ENCODE data around the gene DUSP28.
"Not testable (repeated sequence)": the region's sequence is repeated elsewhere in the genome, so short reads cannot be mapped to it uniquely, and the experiment has no call there.

Gene DUSP28, protein sequence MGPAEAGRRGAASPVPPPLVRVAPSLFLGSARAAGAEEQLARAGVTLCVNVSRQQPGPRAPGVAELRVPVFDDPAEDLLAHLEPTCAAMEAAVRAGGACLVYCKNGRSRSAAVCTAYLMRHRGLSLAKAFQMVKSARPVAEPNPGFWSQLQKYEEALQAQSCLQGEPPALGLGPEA

GRCh38 chr2:240560084-240560479 lies at the start of gene DUSP28:
TSS of gene DUSP28 (plus strand) at chr2:240560357. CDS start at chr2:240560685, 328 bp downstream.
- peak; percentile 84 to 86 (median 86) for DNase-seq (ENCODE audit: low read depth in 3 of 3)

- DNase-seq (ENCODE audit: low read depth in 3 of 3) = no peak
Observed at GRCh38 chr2:240510513-240511210, 49.5 kb upstream of the DUSP28 start.

GRCh38 chr2:240511351-240512108 lies 48.6 kb upstream of the DUSP28 start:
- DNase-seq (ENCODE audit: low read depth in 3 of 3) = no peak

DNA sequence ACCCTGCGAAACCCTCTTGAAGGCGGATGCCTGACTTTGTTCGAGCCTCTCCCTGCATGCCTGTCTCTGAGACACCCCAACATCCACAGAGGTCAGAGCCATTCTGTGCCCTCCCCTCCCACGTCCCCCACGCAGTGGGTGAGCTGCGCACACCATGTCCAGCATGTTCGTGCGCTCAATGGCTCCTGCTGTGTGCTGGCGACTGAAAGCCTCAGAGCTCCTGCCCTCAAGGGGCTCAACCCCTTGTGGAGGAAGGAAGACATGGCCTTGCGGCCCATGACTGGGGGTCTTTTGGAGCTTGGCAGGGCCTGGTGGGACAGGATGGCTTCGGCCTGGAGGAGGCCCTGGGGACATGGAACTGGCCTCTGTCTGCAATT lies 48.1 kb upstream of the DUSP28 start:
- no peak for DNase-seq (ENCODE audit: low read depth in 3 of 3)

- DNase-seq (ENCODE audit: low read depth in 3 of 3) = no peak
Observed at GRCh38 chr2:240512666-240513535, 47.3 kb upstream of the DUSP28 start.

GRCh38 chr2:240513549-240514287 lies 46.4 kb upstream of the DUSP28 start:
- peak; percentile 68 to 77 (median 75) for DNase-seq (ENCODE audit: low read depth in 3 of 3)

GRCh38 chr2:240514631-240515030 lies 45.5 kb upstream of the DUSP28 start:
- no peak for DNase-seq (ENCODE audit: low read depth in 3 of 3)

DNA sequence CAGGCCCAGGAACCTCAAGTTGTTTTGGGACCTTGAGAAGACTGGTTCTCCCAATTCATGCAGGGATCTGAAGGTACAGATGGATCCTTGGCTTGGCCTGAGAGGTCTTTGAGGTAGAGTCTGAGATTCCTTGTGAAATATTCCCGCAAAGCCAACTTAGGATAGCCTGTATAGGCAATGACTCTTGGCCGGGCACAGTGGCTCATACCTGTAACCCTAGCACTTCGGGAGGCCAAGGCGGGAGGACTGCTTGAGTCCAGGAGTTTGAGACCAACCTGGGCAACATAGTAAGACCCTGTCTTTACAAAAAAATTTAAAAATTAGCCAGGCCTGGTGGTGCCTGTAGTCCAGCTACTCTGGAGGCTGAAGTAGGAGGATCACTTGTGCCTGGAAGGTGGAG lies 42.8 kb upstream of the DUSP28 start:
- no peak for DNase-seq (ENCODE audit: low read depth in 3 of 3)

GRCh38 chr2:240518981-240519380 lies 41.2 kb upstream of the DUSP28 start:
- DNase-seq (ENCODE audit: low read depth in 3 of 3) = no peak

DNA sequence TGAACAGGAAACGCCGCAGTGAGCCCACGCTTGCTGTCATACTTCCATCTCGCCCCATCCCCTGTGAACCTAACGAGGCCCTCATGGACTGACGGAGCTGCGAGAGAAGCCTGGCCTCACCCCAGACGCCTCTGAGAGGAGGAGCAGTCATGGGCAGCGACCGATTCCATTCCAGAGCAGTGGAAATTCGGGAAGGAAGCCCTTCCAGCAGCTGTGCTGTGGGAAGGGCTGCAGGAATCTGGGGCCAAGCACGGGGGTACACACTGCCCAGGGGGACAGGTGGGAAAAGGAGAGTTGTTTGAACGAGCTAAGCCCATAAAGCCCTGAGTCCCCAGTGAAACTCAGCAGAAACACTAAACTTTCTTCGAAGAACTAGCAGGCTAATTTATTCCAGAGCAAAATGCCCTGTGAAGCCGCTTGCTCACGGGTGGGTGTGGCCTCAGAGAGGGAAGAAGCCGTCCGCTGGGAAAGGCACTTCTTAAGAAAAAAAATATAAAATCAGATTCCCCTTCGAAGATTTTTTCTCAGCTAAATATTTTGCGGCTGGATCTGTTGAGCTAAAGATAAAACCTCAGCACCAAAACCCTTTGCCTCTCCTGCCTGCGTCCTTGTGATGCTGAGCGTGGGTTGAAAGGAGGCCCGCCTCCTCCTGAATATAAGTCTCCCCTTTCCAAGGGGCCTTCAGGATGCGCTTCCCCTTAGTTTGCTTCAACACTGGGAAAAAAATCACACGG lies 40.6 kb upstream of the DUSP28 start:
- DNase-seq (ENCODE audit: low read depth in 3 of 3) = no peak

DNA sequence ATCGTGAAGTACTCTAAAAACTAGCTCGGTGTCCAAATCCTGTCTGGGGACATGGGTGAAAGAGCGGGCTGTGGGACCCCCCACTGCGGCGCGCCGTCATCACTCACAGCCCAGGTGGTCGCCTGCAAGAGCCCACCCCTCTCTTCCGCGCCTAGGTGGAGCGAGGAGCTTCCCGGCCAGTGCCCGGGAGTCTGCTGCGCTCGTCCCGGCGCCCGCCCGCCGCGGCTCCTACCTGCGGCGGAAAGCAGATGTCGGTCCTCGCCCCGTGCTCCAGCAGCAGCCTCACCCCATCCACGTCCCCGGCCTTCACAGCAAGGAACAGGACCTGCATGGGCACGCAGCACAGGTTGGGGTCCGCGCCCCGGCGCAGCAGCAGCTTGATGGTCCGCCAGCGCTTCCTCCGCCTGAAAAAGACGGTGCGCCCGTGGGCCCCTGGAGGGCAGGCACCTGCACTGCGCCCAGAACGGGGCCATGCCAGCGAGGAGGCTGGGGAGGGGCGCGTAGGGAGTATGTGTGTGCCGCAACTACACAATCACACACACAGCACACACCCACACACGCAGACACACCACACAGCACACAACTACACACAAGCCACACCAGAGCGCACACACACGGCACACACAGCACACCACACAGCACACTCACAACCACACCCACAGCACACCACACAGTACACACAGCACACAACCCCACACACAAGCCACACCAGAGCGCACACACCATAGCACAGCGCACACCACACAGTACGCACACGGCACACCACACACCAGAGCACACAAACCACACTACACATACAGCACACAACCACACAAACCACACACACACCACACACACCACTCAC lies 39.8 kb upstream of the DUSP28 start:
- DNase-seq (ENCODE audit: low read depth in 3 of 3) = no peak

GRCh38 chr2:240520974-240521350 lies 39.2 kb upstream of the DUSP28 start:
- DNase-seq (ENCODE audit: low read depth in 3 of 3) = no peak

- DNase-seq (ENCODE audit: low read depth in 3 of 3) = not testable (repeated sequence)
Observed at GRCh38 chr2:240521885-240522284, 38.3 kb upstream of the DUSP28 start.

DNA sequence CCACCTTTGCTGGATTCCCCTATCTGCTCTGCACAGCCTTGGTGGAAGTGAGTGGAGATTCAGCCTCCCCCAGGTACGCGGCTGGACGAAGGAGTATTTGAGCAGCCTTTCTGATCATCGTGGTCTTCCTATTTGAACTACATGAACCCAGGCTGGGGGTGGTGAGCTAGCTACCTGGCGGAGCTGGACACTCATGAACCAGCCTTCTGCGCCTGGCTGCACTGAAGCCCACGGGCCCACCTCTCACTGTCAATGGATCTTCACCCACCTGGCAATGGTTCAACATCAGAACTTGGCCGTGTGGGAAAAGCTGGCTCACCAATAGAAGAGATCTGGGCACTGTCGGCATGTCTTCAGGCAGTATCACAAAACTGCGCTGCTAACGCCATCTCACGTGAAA lies 37.8 kb upstream of the DUSP28 start:
- no peak for DNase-seq (ENCODE audit: low read depth in 3 of 3)

- DNase-seq (ENCODE audit: low read depth in 3 of 3) = no peak
Observed at GRCh38 chr2:240523451-240524281, 36.5 kb upstream of the DUSP28 start.

- DNase-seq (ENCODE audit: low read depth in 3 of 3) = no peak
Observed at GRCh38 chr2:240524963-240525718, 35.0 kb upstream of the DUSP28 start.

- DNase-seq (ENCODE audit: low read depth in 3 of 3) = no peak
Observed at GRCh38 chr2:240525802-240526201, 34.4 kb upstream of the DUSP28 start.

DNA sequence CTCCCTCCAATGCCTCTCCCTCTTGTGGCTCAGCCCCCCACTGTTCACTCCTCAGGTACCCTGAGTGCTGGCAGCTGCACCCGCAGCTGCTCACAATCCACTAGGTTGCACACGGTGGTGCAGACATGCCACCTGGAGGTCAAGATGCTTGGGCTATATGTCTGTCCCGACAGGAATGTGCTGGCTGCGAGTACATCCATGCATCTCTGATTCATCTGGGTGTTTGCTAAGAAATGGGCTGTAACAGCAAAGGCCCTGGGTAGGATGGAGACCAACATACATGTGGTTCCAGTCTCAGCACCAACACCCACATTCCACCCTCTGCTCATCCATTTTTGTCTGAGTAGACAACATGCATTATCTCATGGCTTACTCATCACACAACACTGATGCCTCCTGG lies 33.6 kb upstream of the DUSP28 start:
- no peak for DNase-seq (ENCODE audit: low read depth in 3 of 3)

All from stimulated activated CD4-positive, alpha-beta T cell treated with anti-CD3 and anti-CD28 coated beads, TNF-alpha, amount 100 ng/mL, for 48 hours (primary cell).